IPS-18a (cell line): ENCODE measurements around the gene AOX1.
A peak's percentile ranks its signal among the peaks of the same experiment; 100 is the strongest.
"Not testable (repeated sequence)": the region's sequence is repeated elsewhere in the genome, so short reads cannot be mapped to it uniquely, and the experiment has no call there.

Experiments used
- H3K27ac ChIP-seq: one replicate; pipeline ENCODE4 v1.5.1; 2013; ENCODE audit warnings: low read length
- H3K27me3 ChIP-seq: one replicate; pipeline ENCODE4 v1.6.1; 2013; ENCODE audit warnings: mild to moderate bottlenecking, low read length; ENCODE audit not compliant: control insufficient read depth, insufficient read depth
- H3K36me3 ChIP-seq: one replicate; pipeline ENCODE4 v1.6.1; 2013; ENCODE audit warnings: low read depth, low read length; ENCODE audit not compliant: control insufficient read depth
- H3K4me1 ChIP-seq: one replicate; pipeline ENCODE4 v1.6.1; 2013; ENCODE audit warnings: low read depth, low read length; ENCODE audit not compliant: control insufficient read depth
- H3K4me3 ChIP-seq: one replicate; pipeline ENCODE4 v1.5.1; 2013; ENCODE audit warnings: low read length
- H3K9ac ChIP-seq: one replicate; pipeline ENCODE4 v1.6.1; 2013; ENCODE audit warnings: mild to moderate bottlenecking, low read length, moderate library complexity
- H3K9me3 ChIP-seq: one replicate; pipeline ENCODE4 v1.6.1; 2013; ENCODE audit warnings: low read depth, low read length; ENCODE audit not compliant: control insufficient read depth

AOX1 gene

DNA sequence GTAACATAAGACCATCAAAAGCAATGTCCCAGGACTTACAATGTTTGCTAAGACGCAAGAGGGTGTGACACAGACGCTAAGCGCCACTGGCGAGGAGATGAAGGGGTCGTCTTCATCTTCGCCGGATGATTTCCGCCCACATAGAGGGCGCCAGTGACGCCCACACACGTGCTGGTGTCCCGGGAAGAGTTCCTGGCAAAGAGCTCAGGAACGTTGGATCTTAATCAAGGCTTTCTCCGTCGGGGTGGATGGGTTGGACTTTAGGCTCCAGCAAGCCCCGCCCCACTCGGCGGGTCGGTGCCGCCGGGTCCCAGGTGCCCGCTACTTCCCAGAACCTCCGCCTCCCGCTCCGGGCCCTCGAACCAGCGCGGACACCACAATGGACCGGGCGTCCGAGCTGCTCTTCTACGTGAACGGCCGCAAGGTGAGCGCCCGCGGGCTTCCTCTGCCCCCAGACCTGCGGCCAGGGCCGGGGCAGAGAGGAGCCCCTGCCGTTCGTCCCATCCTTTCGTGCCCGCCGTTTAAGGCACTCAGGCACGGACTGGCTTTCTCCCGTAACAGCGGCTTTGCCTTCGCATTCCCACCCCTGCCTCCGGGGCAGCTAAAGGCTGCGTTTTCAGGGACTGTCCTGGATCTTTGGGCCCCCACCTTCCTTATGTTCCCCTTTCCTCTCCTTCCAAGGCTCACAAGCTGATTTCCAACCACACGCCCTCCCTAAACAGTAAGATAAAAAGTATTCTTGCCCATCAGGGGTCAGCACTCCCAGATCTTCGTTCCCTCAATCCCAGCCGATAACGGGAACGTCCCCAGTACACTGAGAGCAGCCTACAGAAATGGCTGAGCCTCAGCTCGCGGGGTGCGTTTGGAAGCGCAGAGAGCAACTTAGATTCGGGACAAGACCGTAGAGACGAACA lies at the start of gene AOX1:
Gene AOX1 (plus strand): TSS at position 285 of the 914 bp plus-strand sequence. CDS start 95 bp downstream, at position 380.
- Histone ChIP-seq H3K4me3 (peak within 1 kb of the TSS; percentile 83), H3K9ac (peak within 1 kb of the TSS; percentile 57), H3K27me3 (peaks cover 17% of the 10 kb centered on the region), H3K27ac (no peak within 1 kb of the TSS), H3K4me1 (peaks cover 6% of the 10 kb centered on the region), H3K9me3 (no peaks in the 10 kb centered on the region), H3K36me3 (no peaks in the 10 kb centered on the region)

- Histone ChIP-seq H3K9ac (no peak overlapping the region), H3K27me3 (no peaks in the 10 kb centered on the region), H3K4me3 (no peak overlapping the region), H3K9me3 (no peaks in the 10 kb centered on the region), H3K27ac (no peak overlapping the region), H3K36me3 (peaks cover 9% of the 10 kb centered on the region), H3K4me1 (no peaks in the 10 kb centered on the region)
Observed at GRCh38 chr2:200538139-200538538, 47.7 kb upstream of the AOX1 start.

DNA sequence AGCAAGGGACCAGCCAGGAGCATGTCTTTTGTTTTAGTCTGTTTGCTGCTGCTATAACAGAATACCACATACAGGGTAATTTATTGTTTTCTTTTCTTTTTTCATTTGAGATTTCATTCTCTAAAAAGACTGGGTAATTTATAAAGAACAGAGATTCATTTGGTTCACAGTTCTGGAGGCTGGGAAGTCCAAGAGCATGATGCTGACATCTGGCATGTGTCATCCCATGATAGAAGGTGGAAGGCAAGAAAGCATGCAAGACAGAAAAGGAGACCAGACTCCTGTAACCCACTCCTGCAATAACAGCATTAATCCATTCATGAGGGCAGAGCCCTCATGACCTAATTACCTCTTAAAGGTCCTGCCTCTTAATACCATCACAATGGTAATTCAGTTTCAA lies 45.0 kb upstream of the AOX1 start:
- H3K4me3 ChIP-seq = no peak overlapping the region
- no peak overlapping the region for H3K9ac ChIP-seq
- H3K27ac ChIP-seq = no peak overlapping the region
- H3K9me3 ChIP-seq = no peaks in the 10 kb centered on the region
- H3K36me3 ChIP-seq = peaks cover 13% of the 10 kb centered on the region
- H3K4me1 ChIP-seq = no peaks in the 10 kb centered on the region
- H3K27me3 ChIP-seq = no peaks in the 10 kb centered on the region

DNA sequence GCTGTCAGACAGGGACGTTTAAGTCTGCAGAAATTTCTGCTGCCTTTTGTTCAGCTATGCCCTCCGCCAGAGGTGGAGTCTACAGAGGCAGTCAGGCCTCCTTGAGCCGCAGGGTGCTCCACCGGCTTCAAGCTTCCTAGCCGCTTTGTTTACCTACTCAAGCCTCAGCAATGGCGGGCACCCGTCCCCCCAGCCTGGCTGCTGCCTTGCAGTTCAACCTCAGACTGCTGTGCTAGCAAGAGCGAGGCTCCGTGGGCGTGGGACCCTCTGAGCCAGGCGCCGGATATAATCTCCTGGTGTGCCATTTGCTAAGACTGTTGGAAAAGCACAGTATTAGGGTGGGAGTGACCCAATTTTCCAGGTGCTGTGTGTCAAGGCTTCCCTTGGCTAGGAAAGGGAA lies 19.2 kb upstream of the AOX1 start:
- H3K27me3 ChIP-seq, H3K27ac ChIP-seq, H3K4me3 ChIP-seq, H3K36me3 ChIP-seq, H3K9me3 ChIP-seq, H3K4me1 ChIP-seq, H3K9ac ChIP-seq: not testable (repeated sequence)

- Histone ChIP-seq H3K27me3 (no peaks in the 10 kb centered on the region), H3K4me1 (no peaks in the 10 kb centered on the region), H3K9ac (no peak overlapping the region), H3K9me3 (no peaks in the 10 kb centered on the region), H3K36me3 (peaks cover 13% of the 10 kb centered on the region), H3K27ac (no peak overlapping the region), H3K4me3 (no peak overlapping the region)
Observed at GRCh38 chr2:200567932-200568331, 17.9 kb upstream of the AOX1 start.

DNA sequence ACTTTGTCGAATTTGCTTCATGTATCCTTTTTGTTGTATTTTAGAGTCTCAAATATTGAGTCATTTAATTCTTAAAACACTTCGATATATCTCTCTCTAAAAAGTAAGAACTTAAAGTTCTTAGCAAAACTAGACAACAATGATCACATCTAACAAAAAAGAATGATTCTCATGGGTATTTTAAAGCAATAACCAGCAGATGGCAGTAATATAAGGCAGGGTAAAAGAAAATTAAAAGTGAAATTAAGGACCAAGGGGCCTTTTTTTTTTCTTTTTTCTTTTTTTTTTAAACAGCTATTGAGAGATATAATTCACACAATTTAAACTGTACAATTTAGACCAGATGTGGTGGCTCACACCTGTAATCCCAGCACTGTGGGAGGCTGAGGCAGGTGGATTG lies 9.9 kb upstream of the AOX1 start:
- Histone ChIP-seq H3K4me1 (no peaks in the 10 kb centered on the region), H3K27me3 (no peaks in the 10 kb centered on the region), H3K9me3 (no peaks in the 10 kb centered on the region), H3K27ac (no peak overlapping the region), H3K9ac (no peak overlapping the region), H3K4me3 (no peak overlapping the region), H3K36me3 (peaks cover 10% of the 10 kb centered on the region)

DNA sequence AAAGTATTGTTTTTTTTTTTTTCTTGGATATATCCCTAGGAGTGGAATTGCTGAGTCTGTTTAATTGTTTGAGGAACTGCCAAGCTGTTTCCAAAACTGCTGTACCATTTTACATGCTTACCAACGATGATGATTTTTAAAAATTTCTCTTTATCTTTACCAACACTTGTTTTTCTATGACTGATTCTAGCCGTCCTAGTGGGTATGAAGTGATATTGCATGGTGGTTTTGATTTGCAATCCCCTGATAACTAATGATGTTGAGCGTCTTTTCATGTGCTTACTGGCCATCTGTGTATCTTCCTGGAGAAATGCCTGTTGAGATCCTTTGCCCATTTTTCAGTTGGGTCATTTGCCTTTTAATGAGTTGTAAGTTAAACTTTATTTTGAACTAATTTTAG lies 8.8 kb upstream of the AOX1 start:
- H3K4me1 ChIP-seq = no peaks in the 10 kb centered on the region
- no peak overlapping the region for H3K9ac ChIP-seq
- no peak overlapping the region for H3K4me3 ChIP-seq
- no peak overlapping the region for H3K27ac ChIP-seq
- H3K9me3 ChIP-seq = no peaks in the 10 kb centered on the region
- H3K27me3 ChIP-seq = no peaks in the 10 kb centered on the region
- H3K36me3 ChIP-seq = peaks cover 7% of the 10 kb centered on the region

DNA sequence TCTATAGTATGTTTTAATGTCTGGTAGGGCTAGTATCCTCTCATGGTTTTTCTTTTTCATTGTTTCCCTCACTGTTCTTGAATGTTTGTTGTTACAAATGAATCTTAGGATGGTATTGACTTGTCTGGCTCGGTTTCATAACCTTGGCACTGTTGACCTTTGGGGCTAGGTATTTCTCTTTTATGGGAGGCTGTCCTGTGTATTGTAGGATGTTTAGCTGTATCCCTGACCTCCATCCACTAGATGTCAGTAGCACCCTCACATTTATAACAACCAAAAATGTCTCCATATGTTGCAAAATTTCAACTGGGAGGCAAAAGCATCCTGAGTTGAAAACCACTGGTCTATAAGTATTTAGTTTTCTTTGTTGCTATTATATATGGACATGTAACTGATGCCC lies 7.0 kb upstream of the AOX1 start:
- H3K27ac ChIP-seq = no peak overlapping the region
- H3K4me1 ChIP-seq = no peaks in the 10 kb centered on the region
- no peak overlapping the region for H3K9ac ChIP-seq
- H3K36me3 ChIP-seq = no peaks in the 10 kb centered on the region
- H3K27me3 ChIP-seq = no peaks in the 10 kb centered on the region
- H3K4me3 ChIP-seq = no peak overlapping the region
- no peaks in the 10 kb centered on the region for H3K9me3 ChIP-seq

DNA sequence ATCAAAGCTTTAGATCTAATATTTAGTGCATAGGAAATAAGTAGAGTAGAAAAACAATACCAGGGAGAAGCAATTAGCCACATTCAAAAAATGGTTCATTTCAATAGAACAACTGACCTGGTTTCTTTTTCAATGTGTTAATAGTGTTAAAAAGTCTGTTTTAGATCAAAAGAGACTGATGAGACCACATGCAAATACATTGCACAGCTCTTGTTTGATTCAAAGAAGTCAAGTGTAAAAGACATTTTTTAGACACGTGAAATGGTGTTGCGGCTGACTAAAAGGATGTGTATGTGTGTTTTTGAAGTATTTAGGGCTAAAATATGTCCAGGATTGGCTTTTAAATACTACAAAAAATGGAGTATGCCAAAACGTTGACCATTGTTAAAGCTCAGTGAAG lies 1.2 kb upstream of the AOX1 start:
- peaks cover 6% of the 10 kb centered on the region for H3K4me1 ChIP-seq
- H3K27me3 ChIP-seq = peaks cover 17% of the 10 kb centered on the region
- H3K4me3 ChIP-seq = no peak overlapping the region
- no peaks in the 10 kb centered on the region for H3K9me3 ChIP-seq
- H3K36me3 ChIP-seq = no peaks in the 10 kb centered on the region
- H3K27ac ChIP-seq = no peak overlapping the region
- H3K9ac ChIP-seq = no peak overlapping the region

DNA sequence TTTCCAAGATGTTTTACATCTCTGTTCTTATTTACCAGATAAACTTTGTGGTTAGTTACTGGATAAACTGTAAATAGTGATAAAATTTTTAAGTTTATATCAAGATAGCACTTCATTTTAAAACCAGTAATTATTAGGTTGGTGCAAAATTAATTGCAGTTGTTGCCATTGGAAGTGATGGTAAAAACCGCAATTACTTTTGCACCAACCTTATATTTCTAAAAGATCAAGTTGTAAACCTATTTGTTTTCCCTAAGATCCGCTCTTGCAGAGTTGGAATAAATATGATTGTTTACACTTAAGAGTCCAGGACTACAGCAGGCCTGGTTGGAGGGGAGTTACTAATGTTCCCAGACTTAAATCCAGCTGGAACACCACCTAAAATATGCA lies 479 bp upstream of the AOX1 start:
- Histone ChIP-seq H3K9me3 (no peaks in the 10 kb centered on the region), H3K4me3 (peak overlapping the region; percentile 83)

DNA sequence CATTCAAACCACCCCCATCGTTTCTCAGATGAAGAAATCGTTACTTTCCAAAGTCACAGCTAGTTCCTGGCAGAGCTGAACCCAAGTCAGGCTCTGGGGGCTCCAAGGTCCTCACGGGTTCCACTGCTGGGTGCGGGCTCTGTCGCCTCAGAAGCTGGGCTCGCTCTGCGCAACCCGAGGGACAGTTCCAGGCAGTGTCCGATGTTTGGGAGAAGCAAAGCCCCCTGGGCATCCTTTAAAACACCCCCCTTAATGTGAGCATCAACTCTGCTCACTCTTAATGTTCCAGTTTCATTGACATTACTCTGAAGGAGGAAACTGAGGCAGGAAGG lies 796 bp downstream of the AOX1 start:
- H3K4me3 ChIP-seq = peak overlapping the region; percentile 83
- peaks cover 6% of the 10 kb centered on the region for H3K4me1 ChIP-seq

More for the DNA sequence above, 479 bp upstream of the AOX1 start:
- peak overlapping the region; percentile 57 for H3K9ac ChIP-seq
- H3K27ac ChIP-seq = no peak overlapping the region
- no peaks in the 10 kb centered on the region for H3K36me3 ChIP-seq
- peaks cover 6% of the 10 kb centered on the region for H3K4me1 ChIP-seq
- peaks cover 17% of the 10 kb centered on the region for H3K27me3 ChIP-seq

DNA sequence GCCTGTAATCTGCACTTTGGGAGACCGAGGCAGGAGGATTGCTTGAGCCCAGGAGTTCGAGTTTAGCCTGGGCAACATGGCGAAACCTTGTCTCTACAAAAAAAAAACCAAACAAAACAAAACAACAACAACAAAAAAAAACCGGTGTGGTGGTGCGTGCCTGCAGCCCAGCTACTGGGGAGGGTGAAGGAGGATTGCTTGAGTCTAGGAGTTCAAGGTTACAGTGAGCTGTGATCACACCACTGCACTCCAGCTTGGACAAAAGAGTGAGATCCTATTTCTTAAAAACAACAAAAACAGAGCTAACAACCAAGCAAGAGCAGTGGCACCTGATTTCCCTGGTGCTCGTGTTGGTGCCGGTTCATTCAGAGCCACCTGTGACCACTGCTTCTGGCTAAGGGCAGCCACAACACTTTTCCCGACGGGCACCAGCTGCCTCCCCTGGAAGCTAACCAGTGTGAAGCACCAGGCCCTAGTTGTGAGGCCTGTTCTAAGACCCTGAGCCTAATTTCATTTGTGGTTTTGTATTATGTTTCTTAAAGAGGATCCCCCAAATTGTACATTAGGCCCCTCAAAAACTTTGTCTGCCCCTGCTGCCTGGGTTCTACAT lies 1.3 kb downstream of the AOX1 start:
- H3K27me3 ChIP-seq = peaks cover 17% of the 10 kb centered on the region
- H3K4me1 ChIP-seq = peaks cover 6% of the 10 kb centered on the region
- no peak overlapping the region for H3K27ac ChIP-seq
- peak overlapping the region; percentile 83 for H3K4me3 ChIP-seq
- no peaks in the 10 kb centered on the region for H3K36me3 ChIP-seq
- H3K9me3 ChIP-seq = no peaks in the 10 kb centered on the region
- no peak overlapping the region for H3K9ac ChIP-seq

More for the DNA sequence above, 796 bp downstream of the AOX1 start:
- Histone ChIP-seq H3K27me3 (peaks cover 17% of the 10 kb centered on the region), H3K9ac (peak overlapping the region; percentile 57), H3K9me3 (no peaks in the 10 kb centered on the region), H3K27ac (no peak overlapping the region), H3K36me3 (no peaks in the 10 kb centered on the region)
